ENCODE measurements around the gene SH3TC2.
"Not testable (repeated sequence)": the region's sequence is repeated elsewhere in the genome, so short reads cannot be mapped to it uniquely, and the experiment has no call there.

Gene SH3TC2

DNA sequence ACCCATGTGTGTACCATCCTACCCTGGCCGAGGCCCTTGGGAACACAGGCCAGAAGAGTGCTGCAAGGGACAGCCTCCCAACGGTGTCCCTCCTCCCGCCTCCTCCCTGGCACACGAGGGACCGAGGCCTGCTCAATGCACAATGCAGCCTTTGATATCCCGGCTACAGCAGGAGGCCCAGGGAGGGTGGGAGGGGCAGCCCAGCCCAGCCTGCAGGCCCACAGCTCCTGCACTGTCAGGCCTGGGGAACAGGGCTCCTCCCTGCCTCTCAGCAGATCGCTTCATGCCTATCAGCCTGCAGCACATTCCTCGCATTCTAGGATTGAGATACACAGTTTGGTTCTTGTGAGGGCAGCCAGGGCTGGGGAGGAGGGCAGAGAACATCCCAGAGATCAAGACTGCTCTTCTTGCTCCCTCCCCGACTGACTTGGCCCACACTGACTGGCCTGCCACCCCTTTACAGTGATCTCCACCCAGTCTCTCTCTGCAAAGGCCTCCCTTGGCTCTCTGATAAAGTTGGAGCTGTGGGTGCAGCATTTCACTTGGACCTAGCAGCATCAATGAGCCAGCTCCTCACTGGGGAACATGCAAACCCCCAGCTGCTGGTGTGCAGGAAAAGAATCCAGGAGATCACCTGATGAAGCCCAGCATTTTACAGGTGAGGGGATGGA lies at the start of gene SH3TC2:
Gene SH3TC2 (minus strand): TSS at position 46 of the 671 bp plus-strand sequence. CDS start 40 bp downstream, at position 6.
- DNase-seq (ENCODE audit: low read depth in 2 of 2) = no peak

DNA sequence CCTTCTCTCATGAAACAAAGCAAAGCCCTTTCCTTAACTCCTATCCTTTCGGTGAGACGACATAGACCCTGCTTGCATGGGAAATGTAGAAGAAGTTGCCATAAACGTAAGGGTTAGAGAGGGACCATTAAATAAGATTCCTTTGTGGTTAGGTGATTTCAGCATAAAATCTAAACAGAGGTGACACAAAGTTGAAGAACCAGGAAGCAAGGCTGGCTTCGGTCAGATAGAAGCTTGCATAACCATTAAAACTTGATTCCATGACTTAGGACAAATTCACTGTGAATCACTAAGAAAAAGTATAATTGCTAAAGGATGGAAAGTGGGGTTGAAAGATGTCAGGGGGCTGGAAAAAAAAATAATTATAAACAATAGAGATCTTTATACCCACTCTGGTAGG lies 47.5 kb upstream of the SH3TC2 start:
- no peak for DNase-seq (ENCODE audit: low read depth in 2 of 2)

DNA sequence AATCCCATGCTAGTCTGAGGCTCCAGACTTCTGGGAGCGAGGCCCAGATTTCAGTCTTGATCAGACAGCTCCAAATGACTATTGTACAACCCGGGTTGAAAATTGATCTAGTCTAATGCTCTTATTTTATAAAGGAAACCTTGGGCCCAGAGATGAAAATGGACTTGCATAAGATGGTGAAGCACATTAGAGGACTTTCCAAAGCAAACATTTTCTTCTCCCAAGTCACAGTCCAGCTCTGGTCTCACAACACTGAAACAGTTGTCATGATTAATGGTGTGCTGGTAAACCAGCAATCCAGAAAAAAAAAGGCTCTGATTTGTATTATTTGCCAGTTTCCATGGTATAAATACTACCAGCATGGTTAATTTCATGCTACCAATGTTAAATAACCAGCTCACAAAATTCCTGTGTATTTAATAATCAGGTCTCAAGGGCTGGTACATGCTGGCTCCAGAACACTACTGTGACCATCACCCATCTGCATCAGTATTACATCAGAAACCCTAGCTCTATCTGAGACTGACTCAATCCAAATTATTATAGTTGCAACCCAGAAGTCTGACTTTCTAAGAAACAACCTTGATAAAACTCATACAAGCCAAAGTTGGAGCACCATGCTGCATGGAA lies 45.9 kb upstream of the SH3TC2 start:
- no peak for DNase-seq (ENCODE audit: low read depth in 2 of 2)

GRCh38 chr5:149100331-149100730 lies 37.5 kb upstream of the SH3TC2 start:
- DNase-seq (ENCODE audit: low read depth in 2 of 2) = no peak

DNA sequence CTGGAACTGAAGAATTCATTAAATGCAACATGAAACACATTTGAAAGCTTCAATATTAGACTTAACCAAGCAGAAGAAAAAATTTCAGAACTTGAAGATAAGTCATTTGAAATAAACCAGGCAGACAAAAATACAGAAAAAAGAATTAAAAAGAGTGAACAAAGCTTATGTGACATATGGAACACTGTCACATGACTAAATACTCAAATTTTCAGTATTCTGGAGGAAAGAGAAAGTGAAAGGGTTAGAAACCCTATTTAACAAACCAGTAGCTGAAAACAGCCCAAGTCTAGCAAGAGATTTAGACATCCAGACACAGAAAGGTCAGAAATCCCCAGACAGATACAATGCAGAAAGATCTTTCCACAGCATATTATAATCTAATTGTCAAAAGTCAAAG lies 37.1 kb upstream of the SH3TC2 start:
- DNase-seq (ENCODE audit: low read depth in 2 of 2) = no peak

DNA sequence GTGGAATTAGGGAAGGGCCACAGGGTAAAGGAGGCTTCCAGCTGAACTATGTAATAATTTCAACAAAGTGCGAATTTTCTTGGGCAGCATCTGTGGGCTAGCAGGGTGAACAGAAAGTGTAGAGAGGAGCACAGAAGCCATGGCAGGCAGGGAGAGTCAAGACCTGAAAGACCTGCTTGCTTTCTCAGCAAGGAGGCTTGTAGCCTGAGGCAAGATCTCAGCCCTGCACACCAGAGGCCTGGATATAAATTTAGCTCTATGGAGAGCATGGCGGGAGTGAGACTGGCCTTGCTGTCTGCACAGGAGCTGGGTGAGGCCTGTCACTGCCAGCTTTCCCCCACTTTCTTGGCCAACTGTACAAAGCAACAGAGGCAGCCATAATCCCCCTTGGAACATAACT lies 32.1 kb upstream of the SH3TC2 start:
- DNase-seq (ENCODE audit: low read depth in 2 of 2) = no peak

GRCh38 chr5:149093625-149094024 lies 30.8 kb upstream of the SH3TC2 start:
- no peak for DNase-seq (ENCODE audit: low read depth in 2 of 2)

- no peak for DNase-seq (ENCODE audit: low read depth in 2 of 2)
Observed at GRCh38 chr5:149089796-149090195, 26.9 kb upstream of the SH3TC2 start.

DNA sequence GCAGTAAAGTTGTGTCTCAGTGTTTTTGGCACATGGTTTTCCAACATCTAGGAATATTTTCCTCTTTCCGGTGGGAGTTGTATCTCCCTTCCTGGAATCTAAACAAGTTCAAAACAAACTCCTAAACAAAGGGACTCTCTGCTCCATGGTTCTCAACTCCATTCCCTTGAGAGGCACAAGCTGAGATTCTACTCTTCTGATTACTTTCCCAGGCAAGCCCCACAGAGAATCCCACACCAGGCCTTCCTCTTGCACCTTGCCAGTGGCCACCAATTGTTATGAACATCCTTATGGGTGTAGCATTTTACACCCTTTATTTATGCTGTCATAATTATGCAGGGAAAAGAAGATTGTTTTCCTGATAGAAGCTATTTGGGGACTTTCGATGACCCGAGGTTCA lies 25.8 kb upstream of the SH3TC2 start:
- DNase-seq (ENCODE audit: low read depth in 2 of 2) = no peak

DNA sequence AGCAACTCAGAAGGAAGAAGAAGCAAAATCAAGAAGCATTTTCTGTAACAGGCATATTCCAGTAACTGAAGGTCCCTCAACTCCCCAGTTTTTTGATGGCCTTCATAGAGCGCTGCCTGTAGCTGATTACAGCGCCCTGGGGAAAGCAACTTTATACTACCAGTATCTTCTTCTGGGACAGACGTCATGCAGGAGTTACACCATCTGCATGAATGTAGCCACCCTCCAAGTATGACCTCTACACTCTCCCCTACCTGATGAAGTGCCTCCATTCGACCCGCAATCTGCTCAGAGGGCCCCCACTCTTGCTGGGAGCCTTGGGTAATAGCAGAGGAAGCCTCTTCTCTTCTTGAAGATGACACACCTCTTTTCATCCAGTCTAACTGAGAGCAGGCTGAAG lies 21.0 kb upstream of the SH3TC2 start:
- no peak for DNase-seq (ENCODE audit: low read depth in 2 of 2)

DNA sequence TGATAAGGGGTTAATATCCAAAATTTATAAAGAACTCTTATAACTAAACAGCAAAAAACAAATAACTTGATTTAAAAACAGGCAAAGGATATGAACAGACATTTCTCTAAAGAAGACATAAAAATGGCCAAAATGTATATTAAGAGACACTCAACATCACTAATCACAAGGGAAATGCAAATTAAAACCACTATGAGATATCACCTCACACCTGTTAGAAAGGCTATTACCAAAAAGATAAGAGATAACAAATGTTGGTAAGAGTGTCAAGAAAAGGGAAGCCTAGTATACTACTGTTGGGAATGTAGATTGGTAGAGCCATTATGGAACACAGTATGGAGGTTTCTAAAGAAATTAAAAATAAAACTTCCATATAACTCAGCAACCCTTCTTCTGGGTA lies 19.4 kb upstream of the SH3TC2 start:
- no peak for DNase-seq (ENCODE audit: low read depth in 2 of 2)

GRCh38 chr5:149080294-149080693 lies 17.4 kb upstream of the SH3TC2 start:
- DNase-seq (ENCODE audit: low read depth in 2 of 2) = no peak

- DNase-seq (ENCODE audit: low read depth in 2 of 2) = no peak
Observed at GRCh38 chr5:149079883-149080282, 17.0 kb upstream of the SH3TC2 start.

- not testable (repeated sequence) for DNase-seq (ENCODE audit: low read depth in 2 of 2)
Observed at GRCh38 chr5:149074071-149074470, 11.2 kb upstream of the SH3TC2 start.

DNA sequence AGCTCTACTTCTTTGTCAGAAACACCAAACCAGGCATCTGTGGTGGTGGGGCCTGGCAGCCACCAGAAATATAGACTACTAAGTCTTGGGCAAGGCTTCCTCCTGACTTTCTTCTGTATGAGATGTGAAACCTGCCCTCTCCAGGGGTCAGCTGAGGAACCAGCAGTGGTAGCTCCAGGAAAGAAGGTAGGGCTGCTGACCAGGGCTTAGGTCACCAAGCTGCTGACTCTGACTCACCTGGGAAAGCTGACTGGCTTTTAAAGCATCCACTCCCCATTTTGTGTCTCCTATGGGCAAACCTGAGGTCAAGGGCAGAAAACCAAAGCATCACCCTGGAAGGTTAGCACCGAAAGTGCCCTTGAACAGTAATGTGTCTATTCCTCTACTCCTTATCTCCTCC lies 10.4 kb upstream of the SH3TC2 start:
- DNase-seq (ENCODE audit: low read depth in 2 of 2) = no peak

GRCh38 chr5:149072791-149073190 lies 9.9 kb upstream of the SH3TC2 start:
- DNase-seq (ENCODE audit: low read depth in 2 of 2) = no peak

DNA sequence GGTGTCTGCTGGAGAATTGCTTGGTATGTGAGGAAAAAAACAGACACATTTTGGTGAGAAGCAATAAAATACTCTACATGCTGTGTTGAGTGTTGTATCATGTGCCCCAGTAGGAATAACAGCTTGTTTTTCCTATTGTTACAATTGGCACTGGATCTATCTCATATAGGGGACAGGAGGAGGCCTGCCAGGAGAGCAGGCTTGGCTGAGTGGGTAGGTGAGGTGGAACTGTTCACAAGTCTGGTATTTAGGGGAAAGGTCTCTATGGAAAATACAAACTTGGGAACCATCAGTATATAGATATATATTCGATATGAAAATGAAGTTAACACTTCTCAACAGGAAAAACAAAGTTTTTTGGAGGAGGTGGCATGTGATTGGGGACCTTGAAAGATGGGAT lies 9.5 kb upstream of the SH3TC2 start:
- DNase-seq (ENCODE audit: low read depth in 2 of 2) = no peak

DNA sequence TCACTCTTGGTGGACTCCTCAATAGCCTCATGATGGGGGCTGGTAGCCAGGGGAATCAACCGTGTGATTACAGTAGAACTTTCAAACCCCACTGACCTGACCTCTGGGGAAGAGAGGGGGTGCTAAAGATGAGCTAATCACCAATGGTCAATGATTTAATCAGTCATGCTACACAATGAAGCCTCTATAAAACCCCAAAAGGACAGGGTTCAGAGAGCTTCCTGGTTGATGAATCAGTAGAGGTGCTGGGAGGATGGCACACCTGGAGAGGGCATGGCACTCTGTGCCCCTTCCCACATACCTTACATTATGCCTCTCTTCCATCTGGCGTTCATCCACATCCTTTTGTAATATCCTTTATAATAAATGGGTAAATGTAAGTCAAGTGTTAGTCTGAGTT lies 8.9 kb upstream of the SH3TC2 start:
- DNase-seq (ENCODE audit: low read depth in 2 of 2) = no peak

- DNase-seq (ENCODE audit: low read depth in 2 of 2) = no peak
Observed at GRCh38 chr5:149071216-149071615, 8.4 kb upstream of the SH3TC2 start.

GRCh38 chr5:149069711-149070110 lies 6.8 kb upstream of the SH3TC2 start:
- no peak for DNase-seq (ENCODE audit: low read depth in 2 of 2)

DNA sequence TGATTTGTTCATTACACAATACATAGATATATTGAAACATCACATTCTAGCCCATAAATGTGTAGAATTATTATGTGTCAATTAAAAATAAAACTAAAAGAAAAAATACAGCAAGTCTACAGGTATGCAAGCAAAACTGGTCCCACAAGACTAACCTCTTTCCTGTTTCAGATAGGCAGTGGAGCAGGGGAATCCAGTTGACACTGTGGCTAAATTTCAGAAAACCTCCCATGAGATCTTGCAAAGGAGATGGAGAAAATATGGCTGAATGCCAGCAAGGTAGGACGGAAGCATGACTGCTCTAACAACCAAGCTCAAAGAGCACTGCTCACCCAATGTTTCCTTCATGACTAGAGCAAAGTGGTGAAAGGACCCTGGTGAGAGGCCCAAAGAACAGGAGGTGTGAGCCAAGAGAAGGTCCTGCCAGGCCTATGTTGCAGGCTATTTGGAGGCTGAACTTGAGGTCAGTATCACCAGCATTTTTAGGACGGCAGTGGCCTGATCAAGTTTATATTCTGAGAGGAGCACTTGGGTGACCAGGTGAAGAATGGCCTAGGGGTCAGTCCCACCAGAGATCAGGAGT lies 1.1 kb upstream of the SH3TC2 start:
- DNase-seq (ENCODE audit: low read depth in 2 of 2) = no peak

DNA sequence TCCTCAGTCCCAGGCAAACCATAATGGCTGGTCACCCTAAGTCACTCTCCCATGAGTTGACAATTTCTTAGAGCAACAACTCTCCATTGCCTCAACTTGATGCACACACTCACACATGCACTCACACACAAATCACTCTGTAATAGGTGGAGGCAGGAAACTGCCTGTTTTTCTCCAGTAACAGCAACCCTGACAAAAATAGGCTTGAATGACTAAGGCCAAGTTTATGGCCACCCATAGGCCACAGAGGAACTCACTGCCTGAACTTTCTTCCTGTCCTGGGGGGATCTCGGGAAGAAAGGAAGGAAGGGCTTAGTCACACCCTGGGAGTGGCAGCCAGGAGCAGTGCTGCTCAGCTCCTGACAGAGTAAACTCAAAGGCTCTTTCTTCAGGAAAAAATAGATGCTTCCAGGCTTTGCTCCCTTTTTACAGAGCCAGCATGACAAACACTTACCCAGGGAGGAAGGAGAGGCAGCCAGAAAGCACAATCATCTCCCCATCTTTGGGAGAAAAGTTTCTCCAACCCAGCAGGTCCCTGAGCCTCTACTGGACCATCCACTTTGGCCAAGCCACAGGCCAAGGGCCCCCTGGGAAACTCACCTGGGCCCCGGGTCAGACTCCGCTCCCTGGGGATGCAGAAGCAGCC lies 368 bp downstream of the SH3TC2 start:
- no peak for DNase-seq (ENCODE audit: low read depth in 2 of 2)

DNA sequence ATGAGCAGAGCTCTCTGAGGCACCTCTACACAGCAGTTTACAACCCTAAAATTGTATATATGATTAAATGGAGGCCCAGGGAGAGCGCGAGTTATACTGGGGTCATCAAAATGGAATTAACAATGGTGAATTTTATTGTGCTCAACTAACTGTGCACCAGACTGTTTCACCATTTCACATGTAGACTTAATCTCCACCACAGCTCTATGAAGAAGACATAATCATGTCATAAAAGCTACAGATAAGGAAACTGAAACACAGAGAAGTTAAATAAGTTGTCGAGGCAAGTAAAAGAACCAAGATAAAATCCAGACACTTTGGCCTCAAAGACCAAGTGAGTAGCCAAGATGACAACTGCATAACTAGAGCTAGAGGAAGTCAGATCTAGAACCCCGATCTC lies 1.5 kb downstream of the SH3TC2 start:
- no peak for DNase-seq (ENCODE audit: low read depth in 2 of 2)

All from activated CD8-positive, alpha-beta memory T cell treated with anti-CD3 and anti-CD28 coated beads for 4 hours (primary cell).